NCI-H345 (cell line): ENCODE data around the gene TNNT2.

ENCODE experiments used
- DNase-seq: peaks from one replicate; lab custom pipeline; 2025; lab: John Stamatoyannopoulos, UW

TNNT2 gene

GRCh38 chr1:201377611-201378092 is at the start of gene TNNT2:
TSS of gene TNNT2 (minus strand) at chr1:201377680. CDS start at chr1:201373254, 4,426 bp downstream.
- no peak for DNase-seq

- no peak for DNase-seq
Observed at GRCh38 chr1:201426479-201427310, 49.2 kb upstream of the TNNT2 start.

GRCh38 chr1:201424146-201424545 is 46.7 kb upstream of the TNNT2 start:
- no peak for DNase-seq

- DNase-seq, result no peak
Observed at GRCh38 chr1:201423655-201424054, 46.2 kb upstream of the TNNT2 start.

GRCh38 chr1:201422436-201423030 is 45.1 kb upstream of the TNNT2 start:
- no peak for DNase-seq

GRCh38 chr1:201422026-201422425 is 44.5 kb upstream of the TNNT2 start:
- no peak for DNase-seq

- no peak for DNase-seq
Observed at GRCh38 chr1:201421041-201421440, 43.6 kb upstream of the TNNT2 start.

GRCh38 chr1:201420608-201421002 is 43.1 kb upstream of the TNNT2 start:
- no peak for DNase-seq

- DNase-seq, result no peak
Observed at GRCh38 chr1:201419746-201420607, 42.5 kb upstream of the TNNT2 start.

- no peak for DNase-seq
Observed at GRCh38 chr1:201419256-201419655, 41.8 kb upstream of the TNNT2 start.

GRCh38 chr1:201418461-201418860 is 41.0 kb upstream of the TNNT2 start:
- no peak for DNase-seq

GRCh38 chr1:201414051-201414738 is 36.7 kb upstream of the TNNT2 start:
- no peak for DNase-seq

GRCh38 chr1:201411292-201411691 is 33.8 kb upstream of the TNNT2 start:
- no peak for DNase-seq

- no peak for DNase-seq
Observed at GRCh38 chr1:201409440-201409839, 32.0 kb upstream of the TNNT2 start.

GRCh38 chr1:201408834-201409200 is 31.3 kb upstream of the TNNT2 start:
- no peak for DNase-seq

GRCh38 chr1:201408176-201408833 is 30.8 kb upstream of the TNNT2 start:
- DNase-seq, result peak; percentile 80

- DNase-seq, result no peak
Observed at GRCh38 chr1:201406831-201407406, 29.4 kb upstream of the TNNT2 start.

- no peak for DNase-seq
Observed at GRCh38 chr1:201405484-201405831, 28.0 kb upstream of the TNNT2 start.

GRCh38 chr1:201404722-201405483 is 27.4 kb upstream of the TNNT2 start:
- DNase-seq, result no peak

GRCh38 chr1:201404055-201404454 is 26.6 kb upstream of the TNNT2 start:
- DNase-seq, result no peak
